Spleen (tissue), 10 donors: Measurements from ENCODE around the gene PKD2L2. TPM values are rescaled to one million over a fixed set of nuclear protein-coding genes. Genes with fewer than 3 reads are reported as not detected.

Source experiments
- polyA plus RNA-seq, 3 donors: library from polyadenylated mRNA; stranded (reverse); fragments of 200-250 nt; gene quantifications; one replicate each; pipeline ENCODE4 v1.2.1, GENCODE V29; 2013
- total RNA-seq, 7 donors: library from RNA; depleted of rRNA in 3 of 7; stranded (reverse); fragments of >200 nt in 3 of 7; fragmentation: NEBNext Ultra II Directional in 4 of 7; extraction: Animal tissue kit (Norgen Biotek cat#: 25700) in 4 of 7; gene quantifications; one replicate each; pipeline versions ENCODE4 v1.1.0 to v1.2.1, GENCODE V29; 2016 to 2021
- donor health status: healthy with polysubstance abuse.
- donor health status: DM: no; HTN: no; CAD: no; lungs with moderate emphysema.
- donor health status: DM: no; HTN: no; CAD: no.
- donor health status: Bipolar disorder and iron deficiency.
- donor health status: healthy.
- donor health status: DM: no; HTN: no; CAD: no.
- donor health status: DM: yes; HTN: yes; CAD: no.

PKD2L2 gene
- total and polyA plus RNA-seq, 10 donors: 0.09 to 1.8 (median 1.1) TPM; not detected in 7

Other genes with a start within 250 kb of the PKD2L2 start
- 10 to 100 TPM in 4 of 7 donors, 1 to 10 TPM in 3; 7.4 to 17.9 (median 11.7) TPM for gene KLHL3, start 153.4 kb upstream of the PKD2L2 start, total RNA-seq
- gene KLHL3, start 153.4 kb upstream of the PKD2L2 start, polyA plus RNA-seq: 1 to 10 TPM; 1.3 to 2.7 (median 2.2) TPM
- 10 to 100 TPM; 11.2 to 27.6 (median 22.9) TPM for gene HNRNPA0, start 135.1 kb upstream of the PKD2L2 start, total RNA-seq
- 10 to 100 TPM; 18.3 to 32.3 (median 21.3) TPM for gene HNRNPA0, start 135.1 kb upstream of the PKD2L2 start, polyA plus RNA-seq
- under 1 TPM in 4 of 7 donors, not detected in 3; 0.52 to 0.94 (median 0.68) TPM for gene MYOT, start 21.6 kb upstream of the PKD2L2 start, total RNA-seq
- gene MYOT, start 21.6 kb upstream of the PKD2L2 start, polyA plus RNA-seq: under 1 TPM; 0.27 to 0.90 (median 0.35) TPM
- 10 to 100 TPM; 57.6 to 91.9 (median 67.6) TPM for gene FAM13B, start 143.6 kb downstream of the PKD2L2 start, total RNA-seq
- 10 to 100 TPM; 11.3 to 14.5 (median 11.5) TPM for gene FAM13B, start 143.6 kb downstream of the PKD2L2 start, polyA plus RNA-seq
- under 1 TPM in 1 of 7 donors, not detected in 6; 0.60 TPM for gene WNT8A, start 194.6 kb downstream of the PKD2L2 start, total RNA-seq
- gene WNT8A, start 194.6 kb downstream of the PKD2L2 start, polyA plus RNA-seq: under 1 TPM in 1 of 3 donors, not detected in 2; 0.05 TPM
- gene NME5, start 250.0 kb downstream of the PKD2L2 start, total RNA-seq: 1 to 10 TPM in 2 of 7 donors, under 1 TPM in 1, not detected in 4; 0.55 to 1.3 (median 1.1) TPM
- gene NME5, start 250.0 kb downstream of the PKD2L2 start, polyA plus RNA-seq: under 1 TPM; 0.13 to 0.47 (median 0.43) TPM